LoVo (cell line): Measurements from ENCODE around the gene DPCD.
"Not testable (repeated sequence)": the region's sequence is repeated elsewhere in the genome, so short reads cannot be mapped to it uniquely, and the experiment has no call there.

ENCODE experiments used
- DNase-seq: peaks from one replicate; pipeline ENCODE4 v3.0.0-alpha.2; 2016; ENCODE audit warnings: low spot score

Gene DPCD

DNA sequence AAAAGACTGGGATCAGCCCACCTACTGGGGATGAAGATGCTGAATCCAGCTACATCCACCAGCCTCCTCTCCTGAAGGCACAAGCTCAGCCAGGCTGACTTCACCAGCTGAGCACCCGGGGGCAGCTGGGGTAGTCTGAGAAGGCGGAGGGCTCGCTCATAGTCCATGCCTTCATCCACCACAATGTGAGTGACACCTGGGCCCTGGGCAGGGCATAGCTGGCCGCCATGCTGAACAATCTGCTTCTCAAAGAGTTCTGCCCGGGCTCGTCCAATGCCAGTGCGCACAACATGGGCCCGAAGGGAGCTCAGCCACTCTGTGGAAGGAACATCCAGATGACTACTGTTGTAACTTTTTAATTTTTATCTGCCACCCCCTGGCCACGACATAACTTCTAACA is 2.3 kb upstream of the DPCD start:
- DNase-seq, result no peak

DNA sequence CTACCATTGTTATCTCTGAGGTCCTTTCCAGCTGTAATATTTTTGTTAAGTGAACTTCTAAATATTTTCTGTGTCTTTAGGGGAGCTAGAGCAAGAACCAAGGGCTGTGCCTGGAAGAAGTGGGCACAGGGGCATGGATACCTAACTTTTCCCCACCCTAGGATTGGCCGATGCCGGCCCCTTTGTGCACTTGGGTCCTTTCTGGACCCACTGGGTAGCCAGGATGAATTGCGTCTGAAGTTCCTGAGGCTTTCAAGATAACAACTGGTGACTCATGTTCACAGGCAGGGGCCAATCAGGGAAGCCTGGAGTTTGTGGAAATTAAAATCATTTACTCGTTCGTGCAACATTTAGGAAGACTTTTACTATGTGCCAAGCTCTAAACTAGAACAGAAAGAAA is 758 bp downstream of the DPCD start:
- peak; percentile 49 for DNase-seq

DNA sequence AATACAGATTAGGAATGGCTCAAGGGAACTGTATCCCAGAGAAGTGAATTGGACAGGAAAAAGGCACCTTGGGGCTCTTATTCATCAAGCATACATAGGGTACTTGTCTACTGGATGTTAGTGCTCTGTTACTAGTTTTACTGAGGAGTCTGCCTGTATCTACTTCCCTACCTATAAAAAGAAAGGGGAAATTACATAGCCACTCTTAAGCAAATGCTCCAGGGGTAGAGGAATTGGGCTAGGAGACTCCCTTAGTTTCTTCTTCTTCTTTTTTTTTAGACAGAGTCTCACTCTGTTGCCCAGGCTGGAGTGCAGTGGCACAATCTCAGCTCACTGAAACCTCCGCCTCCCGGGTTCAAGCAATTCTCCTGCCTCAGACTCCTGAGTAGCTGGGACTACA is 5.2 kb downstream of the DPCD start:
- DNase-seq, result not testable (repeated sequence)

DNA sequence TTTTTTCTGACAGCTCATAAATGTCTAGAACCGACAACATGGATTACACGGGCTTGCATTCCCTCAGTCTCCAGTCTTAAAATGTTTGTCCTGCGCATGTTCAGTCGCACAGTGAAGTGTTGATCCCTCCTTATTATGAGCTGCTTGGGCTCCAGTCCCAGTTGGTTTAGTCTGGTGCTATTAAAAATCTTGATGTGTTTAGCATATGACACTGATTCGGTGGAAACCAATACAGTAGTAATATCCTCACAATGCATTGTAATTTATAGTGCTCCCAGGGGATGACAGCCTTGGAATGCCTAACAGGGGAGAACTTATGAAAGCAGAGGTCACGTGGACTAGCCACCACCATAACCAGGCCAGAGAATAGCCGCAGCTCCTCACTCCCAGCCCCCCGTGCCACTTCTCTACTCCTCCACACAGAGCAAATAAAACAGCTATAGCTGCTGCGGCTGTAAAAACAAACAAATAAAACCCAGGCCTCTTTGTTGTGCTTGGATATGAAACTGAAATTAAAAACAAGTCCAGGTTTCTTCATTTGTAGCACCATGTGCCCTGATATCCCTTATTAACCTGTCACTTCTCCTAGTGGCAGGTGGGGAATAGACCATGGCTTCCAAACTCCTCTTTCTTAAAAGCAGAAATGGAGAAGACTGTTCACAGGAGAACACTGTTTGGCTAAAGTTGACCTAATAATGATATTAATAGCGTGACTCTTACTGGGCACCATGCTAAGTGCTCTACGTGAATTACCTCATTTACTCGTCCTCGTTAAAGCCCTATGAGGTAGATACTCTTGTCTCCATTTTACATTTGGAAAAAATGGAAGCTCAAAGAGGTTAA is 7.7 kb downstream of the DPCD start:
- no peak for DNase-seq

DNA sequence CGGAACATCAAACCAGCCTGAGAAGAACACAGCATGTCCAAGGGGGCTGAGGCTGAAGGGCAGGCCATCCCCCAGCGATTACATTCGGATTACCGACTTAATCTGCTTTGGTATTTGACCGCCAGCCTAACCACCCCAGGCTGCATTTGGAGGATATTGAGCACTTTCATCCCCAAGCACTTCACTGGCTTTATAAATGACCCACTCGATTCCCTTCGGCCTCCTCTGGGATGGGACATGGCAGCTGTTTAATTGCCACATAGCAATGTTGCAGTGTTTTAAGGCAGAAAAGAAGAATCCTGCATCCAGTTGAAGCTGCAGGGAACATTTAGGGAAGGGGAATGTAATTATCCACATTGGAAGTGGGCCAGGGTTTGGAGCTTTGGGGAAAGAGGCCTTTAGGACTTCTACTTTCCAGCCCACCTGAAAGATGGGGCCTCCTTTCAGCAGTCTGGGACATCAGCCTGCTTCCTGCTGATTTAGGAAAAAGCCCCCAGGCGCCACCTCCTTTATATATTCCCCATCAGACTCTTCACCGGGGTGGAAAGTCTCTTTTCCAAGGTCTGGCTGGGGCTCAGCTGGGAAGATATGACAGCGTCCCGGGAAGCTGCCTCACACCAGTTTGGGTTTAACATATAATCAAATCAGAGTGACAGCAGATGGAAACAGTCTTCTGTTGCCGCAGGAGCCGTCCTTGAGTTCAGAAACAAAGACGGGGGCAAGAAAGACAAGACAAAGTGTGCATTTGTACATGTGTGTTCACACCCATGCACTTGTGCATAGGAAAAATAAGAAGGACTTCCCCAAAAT is 9.2 kb downstream of the DPCD start:
- DNase-seq, result no peak

DNA sequence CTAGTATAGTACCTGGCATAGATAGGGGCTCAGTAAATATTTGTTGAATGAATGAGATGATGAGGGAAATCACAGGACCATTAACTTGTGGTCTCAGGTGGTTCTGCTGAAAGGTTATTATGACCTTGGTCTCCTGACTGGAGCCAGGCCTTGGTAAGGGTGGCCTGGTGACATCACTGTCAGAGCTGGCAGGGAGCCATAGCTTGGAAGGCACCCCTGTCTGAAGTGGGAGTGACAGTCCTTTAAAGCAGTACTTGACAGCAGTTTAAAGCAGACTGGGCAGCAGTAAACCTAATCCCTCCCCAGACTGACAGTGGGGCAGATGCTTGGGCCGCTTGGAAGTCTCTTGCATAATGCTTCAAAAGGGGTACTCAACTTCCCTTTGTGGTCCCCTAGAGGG is 13.4 kb downstream of the DPCD start:
- DNase-seq, result no peak

DNA sequence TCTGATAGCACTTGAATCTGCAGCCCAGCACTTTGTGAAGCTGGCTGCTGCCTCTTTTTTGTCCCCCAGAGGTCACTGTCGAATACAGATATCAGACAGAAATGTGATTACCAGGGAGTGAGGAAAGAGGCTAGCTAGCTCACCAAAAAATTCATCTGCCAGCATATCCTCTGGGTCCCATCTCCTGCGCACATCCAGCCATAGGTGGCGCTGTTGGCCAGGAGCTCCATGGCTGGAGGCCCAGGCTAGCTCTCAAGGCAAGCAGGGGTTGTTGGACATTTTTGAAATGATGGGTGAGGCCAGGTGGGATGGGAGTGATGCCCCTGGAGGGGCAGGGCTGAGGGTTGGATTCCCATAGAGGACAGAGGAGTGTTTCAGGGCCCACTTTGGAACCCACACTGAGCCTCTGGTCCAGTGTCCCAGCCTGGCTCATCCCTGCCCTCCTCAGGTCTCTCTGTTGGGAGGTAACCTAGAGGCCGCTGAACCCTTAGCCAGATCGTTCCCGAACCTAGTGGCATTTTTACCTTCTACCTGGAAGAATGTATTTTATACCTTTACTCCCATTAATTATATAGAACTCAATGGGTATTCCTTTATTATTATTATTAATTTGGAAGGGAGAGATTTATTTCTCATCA is 14.8 kb downstream of the DPCD start:
- DNase-seq, result no peak

DNA sequence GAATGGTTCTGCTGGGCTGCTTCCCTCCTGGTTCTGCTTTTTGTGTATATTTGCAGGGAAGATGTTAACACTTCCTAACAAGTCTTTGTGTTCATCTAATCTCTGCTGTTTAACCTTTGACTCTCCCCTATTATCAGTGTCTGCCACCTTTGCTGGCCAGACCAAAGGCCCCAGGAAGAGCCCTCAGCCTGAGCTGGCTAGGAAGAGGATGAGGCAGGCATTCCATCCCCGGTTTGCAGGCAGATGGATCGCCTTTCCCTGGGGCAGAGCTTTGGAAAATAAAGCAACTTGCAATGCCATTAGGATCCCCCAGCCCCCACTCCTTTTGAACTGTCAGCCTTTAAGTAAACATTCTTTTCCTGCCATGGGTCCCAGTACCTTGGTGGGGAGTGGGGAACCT is 19.0 kb downstream of the DPCD start:
- no peak for DNase-seq

DNA sequence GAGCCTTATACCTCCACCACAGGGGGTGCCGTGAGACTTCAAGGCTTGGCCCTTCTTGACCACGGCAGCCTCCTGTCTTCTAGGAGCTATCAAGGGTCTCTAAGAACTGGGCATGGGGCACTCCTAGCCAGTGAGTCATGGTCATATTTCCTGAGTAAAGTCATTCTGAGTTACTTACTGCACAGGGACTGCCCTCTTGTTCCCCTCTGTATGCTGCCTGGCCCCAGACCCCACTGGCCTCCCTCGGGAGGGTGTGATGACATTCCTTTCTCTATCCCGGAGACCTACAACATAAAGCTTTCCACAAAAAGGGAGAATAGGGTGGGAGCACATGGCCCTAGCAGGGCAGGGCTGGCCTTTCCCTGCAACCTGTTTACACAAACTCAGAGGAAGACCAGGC is 21.4 kb downstream of the DPCD start:
- no peak for DNase-seq

DNA sequence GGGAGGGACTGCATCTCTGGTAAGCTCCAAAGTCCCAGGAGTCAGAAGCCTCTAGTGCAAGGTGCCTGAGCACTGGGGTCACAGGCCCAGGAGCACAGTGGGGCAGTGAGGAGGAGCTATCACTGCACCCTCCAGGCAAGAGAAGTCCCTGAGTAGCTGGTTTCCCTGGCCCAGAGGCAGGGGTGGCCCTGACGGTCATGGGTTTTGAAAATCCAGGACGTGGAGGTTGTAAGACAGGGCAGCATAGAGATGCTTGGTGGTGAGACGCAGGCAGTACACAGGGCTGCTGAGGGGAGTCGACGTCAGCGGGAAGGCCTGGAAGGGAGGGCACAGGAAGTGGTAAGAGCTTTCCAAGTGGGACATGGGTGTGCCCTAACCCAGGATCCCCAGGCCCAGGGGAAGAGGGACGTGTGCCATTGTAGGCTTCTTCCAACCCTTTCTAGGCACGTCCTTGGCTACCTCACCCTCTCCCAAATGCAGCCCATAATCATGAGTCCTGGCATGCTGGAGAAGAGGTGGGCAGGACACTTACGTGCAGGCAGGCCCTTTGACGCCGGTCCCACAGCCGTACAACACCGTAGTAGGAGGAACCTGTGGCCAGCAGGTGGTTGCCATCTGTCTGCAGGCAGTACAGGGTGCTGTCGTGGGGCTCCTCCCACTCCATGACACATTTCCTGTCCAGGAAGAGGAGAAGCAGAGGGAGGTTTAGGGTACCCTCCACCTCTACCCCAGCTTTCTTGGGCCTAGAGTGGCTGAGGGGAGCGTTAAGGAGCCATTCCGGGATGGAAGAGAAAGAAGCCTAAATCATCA is 23.2 kb downstream of the DPCD start:
- DNase-seq, result no peak

DNA sequence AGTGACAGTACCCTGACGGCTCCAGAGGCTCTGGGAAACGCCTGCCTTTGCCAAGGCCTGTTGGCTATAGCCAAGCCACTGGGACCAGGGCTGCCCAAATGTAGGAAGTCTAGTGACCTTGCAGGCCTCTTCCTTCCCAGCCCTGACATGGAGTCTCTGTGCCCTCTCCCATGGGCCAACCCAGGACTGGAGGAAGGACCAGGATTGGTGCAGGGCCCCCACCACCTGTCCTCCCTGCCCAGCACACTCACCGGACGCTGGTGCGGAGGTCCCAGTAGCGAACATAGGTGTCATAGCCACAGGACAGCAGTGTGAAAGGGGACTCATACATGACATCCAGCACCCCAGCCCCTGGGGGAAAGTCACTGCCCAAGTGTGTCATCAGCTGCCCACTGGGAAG is 24.0 kb downstream of the DPCD start:
- no peak for DNase-seq

DNA sequence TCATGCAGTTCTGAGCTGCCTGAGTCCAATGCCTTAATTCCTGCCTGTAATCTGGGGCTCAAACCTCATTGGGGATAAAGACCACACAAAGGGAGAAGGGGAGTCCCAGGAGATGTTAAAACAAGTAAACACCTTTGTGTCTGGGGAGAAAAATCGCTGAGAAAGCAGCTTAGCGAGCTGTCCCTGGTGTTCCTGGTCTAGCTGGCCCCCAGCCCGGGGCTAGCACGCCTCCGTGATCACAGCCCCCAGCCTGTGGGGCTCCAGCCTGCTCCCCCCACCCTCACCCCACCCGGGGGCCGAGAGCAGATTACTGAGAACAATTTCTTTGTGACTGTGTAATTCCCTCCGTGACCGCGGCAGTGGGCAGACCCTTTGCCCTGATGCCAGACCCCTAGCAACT is 24.8 kb downstream of the DPCD start:
- DNase-seq, result no peak

DNA sequence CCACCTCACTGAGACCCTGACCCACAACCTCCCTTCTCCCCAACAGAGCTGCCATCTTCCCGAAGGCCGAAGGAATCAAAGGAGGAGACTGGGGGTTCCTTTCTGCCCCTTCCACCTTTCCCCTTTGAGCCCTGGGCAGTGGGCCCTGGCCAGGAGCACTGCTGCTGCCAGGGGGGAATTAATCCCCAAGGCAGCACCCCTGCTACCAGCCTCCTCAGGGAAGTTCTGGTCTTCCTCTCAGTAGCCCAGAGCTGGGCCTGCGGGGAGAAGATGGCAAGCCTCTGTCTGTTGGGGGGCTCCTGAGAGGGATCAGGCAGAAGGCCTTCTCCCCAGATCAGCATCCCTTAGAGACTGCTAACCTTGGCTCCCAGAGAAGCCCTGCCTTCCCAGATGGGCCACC is 25.5 kb downstream of the DPCD start:
- DNase-seq, result no peak

DNA sequence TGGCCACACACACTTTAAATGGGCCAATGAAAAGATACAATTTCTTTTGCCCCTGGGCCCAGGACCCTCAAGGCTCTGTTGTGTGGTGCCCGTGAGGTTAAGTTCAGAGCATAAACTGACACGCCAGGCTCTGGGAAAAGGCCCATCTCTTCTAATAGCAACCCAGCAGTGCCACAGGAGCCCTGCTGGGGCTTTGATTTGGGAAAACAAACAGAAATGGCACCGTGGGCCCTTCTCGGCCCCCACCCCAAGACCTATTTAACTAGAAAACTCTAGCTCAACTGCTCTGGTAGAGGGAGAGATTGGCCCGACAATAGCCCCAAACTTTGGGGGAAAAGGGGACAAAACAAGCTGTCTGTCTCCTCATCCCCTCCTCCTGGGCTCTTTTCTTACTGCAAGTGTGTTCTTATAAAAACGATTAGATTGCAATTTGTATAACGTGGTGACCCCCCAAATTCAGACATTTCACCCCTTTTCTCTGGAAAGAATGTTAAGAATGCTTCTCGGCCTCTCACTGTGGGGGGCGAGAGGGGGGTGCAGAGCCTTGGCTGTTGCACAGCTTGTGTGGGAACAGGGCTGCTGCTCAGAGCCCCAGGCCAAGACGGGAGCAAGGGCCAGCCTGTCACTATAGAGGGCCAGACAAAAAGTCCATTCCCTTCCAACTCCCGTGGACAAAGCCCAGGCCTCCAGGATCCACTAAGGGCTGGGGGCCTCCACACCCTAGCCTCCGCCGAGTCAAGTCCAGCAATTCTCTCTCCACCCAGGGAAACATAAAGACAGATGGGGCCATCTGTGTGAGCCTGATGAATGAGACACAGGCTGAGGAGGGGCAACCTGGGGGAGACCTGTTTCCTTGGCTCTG is 26.8 kb downstream of the DPCD start:
- DNase-seq, result no peak

DNA sequence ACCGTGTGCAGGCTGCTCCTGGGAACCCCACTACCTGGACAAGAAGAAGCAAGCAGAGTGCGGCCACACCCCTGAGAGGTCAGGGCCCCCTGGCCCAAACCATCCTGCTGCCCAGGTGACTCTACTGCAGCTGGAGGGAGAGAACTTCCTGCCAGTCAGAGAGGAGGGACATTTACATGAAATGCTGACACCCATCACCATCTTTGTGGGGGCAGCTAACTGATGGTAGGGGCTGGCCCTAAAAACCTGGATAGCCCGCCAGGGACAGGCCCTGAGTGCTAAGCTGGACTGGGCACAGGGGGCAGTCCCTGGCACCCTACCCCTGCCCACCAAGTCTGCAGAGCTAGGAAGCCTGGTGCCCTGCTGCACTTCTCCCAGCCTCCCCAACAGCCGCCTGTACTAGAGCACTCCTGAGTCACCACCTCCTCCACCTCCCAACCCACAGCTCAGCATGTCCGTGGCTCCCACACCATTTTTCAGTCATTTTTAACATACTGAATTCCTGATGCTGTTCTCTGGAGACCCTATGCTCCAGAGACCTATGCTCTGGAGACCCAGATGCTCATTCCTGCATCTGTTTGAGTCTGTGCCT is 27.5 kb downstream of the DPCD start:
- DNase-seq, result no peak

DNA sequence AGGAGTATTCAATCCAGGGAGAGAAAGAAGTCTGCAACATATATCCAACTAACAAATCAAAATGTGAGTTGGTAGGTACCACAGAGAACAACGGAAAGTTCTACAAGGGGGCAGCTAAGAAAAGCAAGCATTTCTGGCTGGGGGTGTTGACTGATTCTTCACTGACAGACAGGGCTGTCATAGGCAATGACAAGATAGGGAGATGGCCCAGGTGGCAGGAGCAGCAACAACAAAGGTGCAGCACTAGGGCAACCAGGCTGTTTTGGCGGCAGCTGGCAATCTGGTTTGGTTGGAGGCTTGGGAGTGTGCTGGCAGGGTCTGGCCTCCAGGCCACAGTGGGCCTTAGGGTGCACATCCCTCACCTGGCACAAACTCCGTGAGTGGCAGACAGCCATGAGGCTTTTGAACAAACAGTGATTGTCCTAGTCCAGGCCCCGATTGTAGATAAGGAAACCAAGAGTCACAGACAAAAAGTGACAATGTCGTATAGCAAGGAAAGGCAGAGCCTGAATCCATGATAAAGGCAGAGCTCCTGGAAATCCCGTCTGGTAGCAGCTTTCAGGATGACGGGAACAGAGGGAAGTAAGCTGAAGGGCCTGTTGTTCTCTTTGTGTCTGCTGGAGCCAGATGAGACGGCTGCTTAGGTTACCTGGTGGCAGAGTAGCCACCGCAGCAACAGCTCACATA is 28.4 kb downstream of the DPCD start:
- no peak for DNase-seq

DNA sequence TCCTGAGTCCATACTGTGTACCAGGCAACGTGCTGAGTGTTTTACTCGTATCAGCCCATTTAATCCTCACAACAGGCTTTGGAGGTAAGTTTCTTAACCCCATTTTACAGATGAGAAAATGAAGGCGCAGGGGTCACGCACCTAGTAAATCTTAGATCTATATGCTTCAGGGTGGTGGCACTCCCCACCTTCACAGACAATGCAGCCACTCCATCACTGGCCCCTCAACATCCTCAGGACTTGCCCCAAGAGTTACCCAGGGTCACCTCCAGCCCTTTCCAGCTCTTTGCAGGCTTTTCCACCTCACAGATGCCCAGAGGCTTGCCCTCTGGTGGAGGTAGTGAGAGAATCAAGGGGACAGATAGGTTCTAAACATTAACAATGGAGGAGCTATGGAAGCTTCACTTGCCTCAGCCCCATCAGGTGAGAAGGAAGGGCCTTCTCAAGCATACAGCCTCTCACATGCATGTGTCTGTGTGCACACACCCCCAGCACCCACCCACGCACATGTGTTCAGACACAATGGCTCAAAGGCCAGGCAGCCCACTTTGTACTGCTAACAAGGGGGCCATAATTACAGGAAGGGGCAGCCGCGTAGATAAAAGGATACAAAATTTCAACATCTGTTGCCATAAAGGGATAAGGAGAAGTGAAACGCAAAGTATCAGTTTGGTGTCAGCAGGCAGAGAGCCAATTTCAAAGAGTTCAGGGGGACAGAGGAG is 29.1 kb downstream of the DPCD start:
- DNase-seq, result no peak

DNA sequence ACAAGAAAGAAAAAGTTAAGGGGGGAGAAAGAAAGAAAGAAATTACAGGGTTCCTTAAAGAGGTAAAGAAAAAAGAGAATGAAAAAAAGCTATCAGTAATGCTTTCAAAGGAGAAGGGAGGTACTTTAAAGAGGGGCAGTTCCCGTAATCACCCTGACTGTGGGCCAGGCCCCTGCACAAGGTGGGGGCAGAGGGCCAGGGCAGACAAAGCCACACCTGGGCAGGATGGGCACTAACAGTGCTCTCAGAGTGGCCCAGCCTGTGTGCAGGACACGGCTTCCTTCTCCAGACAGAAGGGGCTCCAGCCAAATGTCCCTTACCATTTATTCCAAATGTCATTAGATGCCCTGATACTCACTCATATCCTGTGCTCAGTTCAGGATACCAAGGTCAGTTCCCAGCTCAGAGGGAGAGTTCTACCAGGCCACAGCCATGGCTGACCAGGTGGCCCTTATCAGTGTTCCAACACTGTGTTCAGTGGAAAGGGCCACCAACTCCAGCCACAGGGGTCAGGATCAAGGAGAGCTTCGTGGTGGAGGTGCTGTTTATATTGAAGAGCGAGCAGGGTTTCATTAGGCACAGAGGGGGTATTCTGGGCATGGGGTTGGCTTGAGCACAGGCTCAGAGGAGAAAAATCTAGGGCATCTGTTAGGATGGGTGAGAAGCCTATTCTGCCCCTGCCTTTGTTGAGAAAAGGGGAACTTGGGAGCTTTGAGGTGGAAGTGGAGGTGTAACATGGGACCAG is 29.9 kb downstream of the DPCD start:
- no peak for DNase-seq

DNA sequence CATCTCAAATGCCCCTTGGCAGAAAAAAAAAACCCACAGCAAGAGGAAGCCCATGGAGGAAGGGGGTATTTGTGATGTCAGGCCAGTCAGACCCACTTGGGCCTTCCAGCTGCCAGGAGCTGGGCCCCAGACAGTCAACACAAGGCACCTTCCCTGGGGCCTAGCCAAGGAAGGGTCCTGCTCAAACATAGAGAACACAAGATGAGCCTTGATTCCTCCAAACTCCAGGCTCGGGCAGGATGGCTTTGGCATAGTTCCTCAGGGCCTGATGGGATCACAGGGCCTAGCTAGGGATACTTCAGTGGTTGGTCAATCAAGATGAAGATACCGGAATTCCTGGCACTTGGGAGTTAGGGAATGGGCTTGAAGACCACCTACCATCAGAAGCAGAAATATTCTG is 30.8 kb downstream of the DPCD start:
- DNase-seq, result no peak
